Measurements from ENCODE around the gene ABLIM2.
"Not testable (repeated sequence)": the region's sequence is repeated elsewhere in the genome, so short reads cannot be mapped to it uniquely, and the experiment has no call there.

ABLIM2 gene

DNA sequence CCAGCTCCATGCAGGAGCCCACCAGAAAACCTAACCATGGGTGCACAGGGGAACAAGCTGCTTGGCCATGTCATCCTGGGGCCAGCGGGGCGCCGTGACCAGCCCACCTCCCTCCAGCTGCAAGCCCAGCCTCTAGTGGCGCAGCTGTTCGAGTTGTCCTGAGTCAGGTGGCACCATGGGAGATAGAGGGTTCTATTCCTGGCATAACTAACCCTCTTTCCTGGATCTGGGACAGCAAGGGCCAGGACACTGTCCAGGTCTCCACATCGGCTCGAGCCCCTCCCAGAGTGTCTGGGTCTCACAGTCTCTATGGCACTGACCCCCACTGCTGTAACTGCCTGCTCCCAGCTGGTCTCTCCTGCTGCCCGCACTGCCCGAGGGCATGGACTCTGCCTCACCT, 16.7 kb downstream of the ABLIM2 start:
- DNase-seq: no peak

DNA sequence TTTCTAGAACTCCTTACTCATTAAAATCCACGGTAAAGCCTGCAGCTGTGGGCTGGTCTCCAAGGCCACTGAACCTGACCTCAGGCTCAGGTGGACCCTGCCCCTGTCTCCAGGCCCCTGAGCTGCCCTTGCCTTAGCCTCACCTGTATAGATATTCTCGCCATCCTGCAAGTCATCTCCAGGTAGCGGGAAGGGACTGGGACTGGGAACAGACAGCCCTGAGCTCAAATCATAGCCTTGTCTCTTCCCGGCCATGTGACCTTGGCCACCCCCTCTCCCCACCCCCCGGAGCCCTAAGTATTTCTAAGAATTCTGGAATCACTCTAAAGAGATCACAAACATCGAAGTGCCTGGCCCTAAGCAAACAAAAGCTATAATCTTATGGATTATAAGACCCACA, 17.7 kb downstream of the ABLIM2 start:
- DNase-seq: no peak

DNA sequence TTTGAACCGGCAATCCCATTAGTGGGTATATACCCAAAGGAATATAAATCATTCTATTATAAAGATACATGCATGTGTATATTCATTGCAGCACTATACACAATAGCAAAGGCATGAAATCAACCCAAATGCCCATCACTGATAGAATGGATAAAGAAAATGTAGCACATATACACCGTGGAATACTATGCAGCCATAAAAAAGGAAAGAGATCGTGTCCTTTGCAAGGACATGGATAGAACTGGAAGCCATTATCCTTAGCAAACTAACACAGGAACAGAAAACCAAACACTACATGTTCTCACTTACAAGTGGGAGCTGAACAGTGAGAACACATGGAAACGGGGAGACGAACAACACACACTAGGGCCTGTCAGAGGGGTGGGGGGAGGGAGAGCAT, 18.9 kb downstream of the ABLIM2 start:
- DNase-seq: not testable (repeated sequence)

DNA sequence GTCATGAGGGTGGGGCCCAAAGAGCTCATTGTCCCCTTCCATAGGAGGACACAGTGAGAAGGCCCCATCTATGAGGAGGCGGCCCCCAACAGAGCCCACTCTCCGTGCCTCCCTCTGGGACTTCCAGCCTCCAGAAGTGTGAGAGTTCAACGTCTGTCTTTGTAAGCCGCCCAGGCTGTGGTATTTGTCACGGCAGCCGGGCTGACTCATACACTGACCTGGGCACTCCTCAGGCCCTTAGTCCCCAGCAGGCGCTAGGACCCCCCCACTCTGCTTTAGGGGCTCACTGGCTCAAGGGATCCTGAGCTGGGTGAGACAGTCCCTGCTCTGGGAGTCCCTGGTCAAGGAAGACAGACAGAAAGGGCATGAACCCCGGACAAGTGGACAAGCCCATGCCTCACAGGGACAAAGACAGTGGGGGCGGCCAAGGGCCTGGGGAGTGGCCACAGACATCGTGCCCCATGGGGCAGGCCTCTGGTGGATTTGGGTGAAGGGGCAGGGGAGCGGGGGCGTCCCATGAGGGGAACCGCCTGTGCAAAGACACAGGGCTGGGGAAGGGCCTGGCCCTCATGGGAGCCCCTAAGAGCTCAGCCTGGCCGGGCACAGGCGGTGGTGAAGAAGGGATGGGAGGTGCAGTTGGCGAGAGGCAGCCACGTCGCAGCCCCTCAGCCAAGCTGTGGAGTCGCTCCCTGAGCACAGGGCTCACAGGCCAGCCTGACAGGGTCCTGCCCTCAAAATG, 21.5 kb downstream of the ABLIM2 start:
- DNase-seq: no peak

DNA sequence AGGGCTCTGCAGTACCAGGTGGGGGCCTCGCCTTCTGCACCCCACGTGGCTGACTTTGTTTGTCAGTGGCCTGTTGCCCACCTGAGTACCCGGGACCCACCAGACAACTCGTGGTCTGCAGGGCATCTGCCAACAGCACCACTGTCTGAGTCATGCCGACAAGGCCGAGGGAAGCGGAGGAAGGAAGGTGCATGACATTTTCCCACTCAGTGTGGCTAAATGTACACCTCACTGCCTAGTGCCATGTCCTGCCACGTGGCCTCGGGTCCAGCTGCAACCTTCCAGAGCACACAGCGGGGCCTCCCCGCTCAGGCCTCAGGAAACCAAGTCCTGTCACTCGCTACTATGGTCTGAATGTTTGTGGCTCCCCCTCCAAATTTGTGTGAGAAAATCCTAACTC, 22.1 kb downstream of the ABLIM2 start:
- DNase-seq: no peak

DNA sequence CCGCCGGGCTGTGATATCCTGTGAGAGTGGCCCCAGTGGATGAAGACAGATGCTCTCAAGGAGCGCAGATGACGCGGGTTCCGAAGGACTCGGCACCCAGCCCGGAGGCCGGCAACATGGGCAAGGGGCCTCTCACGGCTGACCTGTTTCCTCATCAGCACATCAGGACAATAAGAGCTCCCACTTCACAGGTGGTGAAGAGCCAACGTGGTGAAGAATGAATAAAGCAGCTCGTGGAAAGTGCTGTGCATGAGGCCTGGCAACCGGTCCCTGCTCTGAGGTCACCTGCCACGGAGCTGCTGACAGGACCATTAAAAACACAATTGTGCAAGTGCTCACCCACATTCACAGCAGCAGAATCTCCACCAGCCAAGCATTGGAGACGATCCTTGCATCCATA, 22.9 kb downstream of the ABLIM2 start:
- DNase-seq: no peak

DNA sequence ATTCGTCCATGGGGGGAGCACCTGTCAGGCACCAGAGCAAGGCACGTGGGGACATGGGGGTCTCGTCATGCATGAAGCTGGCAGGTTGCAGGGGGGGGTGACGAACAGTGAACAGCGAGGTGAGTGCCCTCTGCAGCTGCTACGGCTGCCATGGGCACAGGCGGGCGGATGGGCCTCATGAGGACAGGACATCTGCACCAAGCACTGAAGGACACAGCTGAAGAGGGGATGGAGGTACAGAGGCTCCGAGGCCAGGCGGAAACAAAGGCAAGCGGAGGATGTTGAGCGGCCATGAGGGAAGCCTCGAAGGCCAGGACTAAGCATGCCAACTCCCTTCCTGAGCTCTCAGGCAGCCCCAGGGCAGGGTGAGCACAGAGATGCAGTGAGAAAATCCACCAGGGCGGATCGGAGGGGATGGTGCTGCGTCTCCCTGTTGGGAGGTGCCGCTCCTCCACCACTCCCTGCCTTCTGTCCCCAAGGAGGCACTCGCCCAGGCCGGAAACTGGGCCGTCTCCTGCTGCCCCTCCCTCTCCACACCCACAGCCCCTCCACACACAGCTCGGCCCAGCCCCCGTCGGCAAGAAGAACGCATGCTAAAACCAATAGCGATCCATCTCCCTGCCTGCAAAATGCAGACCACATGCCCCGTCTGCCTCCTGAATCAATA, 24.6 kb downstream of the ABLIM2 start:
- no peak for DNase-seq

DNA sequence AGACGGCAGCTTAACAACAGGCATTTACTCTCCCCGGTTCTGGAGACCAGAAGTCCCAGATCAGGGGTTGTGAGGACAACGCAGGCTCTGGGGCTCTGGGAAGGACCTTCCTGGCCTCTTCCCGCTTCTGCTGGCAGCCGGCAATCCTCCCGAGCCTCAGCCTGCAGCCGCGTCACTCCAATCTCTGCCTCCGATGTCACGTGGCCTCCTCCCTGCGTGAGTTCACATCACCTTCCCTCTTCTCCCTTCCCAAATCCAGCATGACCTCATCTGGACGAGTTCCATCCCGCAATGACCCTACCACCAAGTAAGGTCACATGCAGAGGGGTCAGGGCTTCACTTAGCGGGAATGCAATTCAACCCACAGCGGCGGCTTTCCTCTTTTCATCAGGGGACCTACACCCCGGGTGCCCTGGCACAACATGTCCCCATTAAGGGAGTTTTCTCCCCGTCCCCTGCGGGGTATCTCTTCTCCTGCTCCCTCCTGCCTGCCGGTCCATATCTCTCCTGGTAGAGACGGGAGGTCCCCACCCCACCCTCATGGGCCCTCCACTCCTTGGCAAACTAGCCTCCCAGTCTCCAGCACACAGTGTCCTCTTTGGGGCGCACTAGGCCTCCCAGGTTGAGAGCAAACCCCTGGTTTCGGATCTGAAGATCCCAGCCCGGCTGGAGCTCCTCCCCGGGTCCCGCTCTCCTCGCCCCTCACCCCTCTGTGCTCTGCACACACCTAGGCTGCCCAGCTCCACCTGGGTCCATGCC, 25.5 kb downstream of the ABLIM2 start:
- DNase-seq: no peak

DNA sequence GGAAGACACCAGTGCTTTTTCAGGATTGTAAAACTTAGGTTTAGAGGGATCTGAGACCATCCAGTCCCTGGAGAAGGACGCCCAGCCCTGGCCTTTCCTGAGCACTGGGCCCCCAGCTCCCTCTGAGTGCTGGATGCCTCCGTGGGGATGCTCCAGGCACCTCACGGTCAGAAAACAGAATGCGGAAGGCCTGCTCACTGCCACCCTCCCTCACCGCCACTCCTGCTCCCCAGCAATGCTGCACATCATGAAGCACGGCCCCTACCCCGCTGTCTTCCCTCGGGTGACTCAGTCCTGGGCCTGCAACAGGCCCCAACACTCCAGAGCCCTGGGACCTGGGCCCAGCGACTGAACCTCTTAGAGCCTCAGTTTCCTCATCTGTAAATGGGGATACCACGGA, 26.2 kb downstream of the ABLIM2 start:
- no peak for DNase-seq

DNA sequence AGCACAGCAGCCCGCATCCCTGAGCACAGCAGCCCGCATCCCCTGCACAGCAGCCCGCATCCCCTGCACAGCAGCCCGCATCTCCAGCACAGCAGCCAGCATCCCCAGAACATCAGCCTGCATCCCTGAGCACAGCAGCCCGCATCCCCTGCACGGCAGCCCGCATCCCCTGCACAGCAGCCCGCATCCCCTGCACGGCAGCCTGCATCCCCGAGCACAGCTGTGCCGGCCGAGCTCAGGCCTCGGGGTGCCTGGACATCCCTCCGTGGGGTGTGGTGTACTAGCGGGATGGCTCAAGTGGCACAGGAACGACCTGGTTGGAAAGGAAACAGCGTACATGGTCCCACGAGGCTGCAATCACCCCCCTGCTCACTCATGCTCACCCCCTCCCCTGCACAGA, 26.8 kb downstream of the ABLIM2 start:
- DNase-seq: no peak

DNA sequence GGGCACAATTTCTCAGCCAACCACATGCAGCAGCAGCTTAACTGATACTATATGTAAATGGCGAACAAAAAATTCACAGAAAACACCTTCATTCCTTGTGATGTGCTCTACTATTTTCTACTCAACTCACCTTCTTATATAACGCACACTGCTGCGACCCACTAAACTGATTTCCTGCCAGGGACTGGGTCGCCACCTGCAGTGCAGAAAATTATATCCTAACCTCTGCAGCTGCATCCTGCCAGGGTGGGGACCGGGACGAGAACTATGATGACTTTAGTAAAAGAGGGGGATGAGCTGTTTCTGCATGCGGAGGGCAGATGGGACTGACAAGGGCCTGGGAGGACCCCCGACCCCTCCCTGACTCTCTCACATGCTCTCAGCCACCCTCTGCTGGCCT, 27.4 kb downstream of the ABLIM2 start:
- DNase-seq: no peak

DNA sequence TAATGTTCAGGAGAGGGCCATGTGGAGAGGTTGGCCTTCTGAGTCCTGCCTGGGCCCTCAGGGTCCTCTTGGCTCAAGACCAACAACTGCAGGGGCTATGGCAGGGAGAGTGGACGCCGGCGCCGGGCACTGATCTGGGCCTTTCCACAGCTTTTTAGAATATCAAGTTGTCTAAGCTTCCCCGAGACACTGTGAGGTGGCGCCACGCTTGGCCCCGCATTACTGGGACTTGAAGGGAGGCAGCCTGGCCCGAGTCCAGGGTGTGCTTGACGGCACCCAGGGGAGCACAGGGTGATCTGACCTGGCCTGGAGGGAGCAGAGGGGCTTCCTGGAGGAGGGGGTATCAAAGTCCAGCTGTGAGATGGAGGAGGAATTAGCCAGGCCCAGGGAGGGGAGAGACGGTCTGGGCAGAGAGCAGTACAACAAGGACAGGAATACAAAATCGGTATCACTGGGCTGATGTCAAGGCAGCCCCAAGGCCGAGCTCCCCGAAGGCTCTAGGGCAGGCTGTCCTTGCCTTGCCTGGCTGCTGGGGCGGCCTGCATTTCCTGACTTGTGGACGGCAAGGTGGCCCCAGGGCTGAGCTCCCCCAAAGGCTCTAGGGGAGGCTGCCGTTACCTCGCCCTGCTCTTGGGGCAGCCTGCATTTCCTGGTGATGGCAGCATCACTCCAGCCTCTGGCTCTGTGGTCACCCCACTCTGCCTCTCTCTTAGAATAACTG, 28.1 kb downstream of the ABLIM2 start:
- no peak for DNase-seq

DNA sequence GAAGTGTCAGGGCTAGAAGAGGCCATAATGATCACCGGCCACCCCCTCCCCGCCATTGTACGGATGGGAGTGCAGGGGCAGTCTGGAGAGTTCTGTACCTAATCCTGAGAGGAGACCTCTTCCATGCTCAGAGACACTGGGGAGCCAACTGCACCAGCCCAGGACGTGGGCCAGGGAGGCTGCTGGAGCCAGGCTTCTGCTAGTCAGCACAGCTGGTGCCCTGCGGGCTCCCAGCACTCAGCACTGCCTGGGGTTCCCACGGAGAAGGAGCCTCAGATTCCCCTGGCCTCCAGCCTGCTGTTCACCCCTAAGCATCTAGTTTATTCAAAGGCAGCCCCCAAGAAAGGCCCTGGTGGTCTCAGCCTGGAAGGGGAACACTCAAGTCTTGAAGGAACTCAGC, 28.8 kb downstream of the ABLIM2 start:
- no peak for DNase-seq

DNA sequence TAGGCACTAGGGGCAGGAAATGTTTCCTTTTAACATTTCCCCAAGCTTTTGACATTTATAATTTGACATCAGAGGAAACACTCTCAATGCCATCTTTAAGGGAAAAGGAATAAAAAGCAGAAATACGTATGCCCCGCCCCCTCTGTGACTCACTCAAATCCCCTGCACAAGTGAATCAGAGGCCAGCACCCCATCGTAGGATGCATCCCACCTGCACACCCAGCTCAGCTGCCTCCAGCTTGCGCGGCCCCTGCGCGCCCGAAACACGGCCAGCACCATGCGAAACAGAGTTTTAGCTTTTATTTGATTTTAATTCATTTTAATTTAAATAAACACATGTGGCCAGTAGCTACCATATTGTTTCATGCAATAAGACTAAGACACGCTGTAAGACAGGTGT, 29.5 kb downstream of the ABLIM2 start:
- no peak for DNase-seq

DNA sequence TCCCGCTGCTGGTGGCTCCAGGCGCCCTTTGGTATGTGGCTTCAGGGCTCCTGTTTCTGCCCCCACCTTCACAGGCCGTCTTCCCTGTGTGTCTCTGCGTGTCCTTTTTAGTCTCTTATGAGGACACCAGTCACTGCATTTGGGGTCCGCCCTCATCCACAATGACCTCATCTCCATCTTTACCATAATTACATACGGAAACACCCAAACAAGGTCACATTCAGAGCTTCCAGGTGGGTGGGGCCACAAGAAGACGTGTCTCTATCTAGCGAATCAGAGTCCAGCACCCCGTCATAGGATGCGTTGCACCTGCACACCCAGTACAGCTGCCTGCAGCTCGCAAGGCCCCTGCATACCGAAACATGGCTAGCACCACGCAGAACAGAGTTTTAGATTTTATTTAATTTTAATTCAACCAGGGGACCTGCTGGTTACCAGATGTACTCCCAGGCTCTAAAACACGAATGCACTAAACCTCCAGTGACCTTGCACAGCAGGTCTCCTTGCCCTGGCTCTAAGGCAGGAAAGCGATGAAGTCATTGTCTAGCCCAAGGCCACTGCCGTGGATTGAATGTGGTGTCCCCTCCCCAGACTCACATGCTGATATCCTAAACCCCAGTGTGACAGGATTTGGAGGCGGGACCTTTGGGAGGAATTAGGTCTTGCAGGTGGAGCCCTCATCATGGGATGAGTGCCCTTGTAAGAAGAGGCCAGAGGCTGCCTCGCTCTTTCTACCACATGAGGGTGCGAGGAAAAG, 30.3 kb downstream of the ABLIM2 start:
- DNase-seq: no peak

DNA sequence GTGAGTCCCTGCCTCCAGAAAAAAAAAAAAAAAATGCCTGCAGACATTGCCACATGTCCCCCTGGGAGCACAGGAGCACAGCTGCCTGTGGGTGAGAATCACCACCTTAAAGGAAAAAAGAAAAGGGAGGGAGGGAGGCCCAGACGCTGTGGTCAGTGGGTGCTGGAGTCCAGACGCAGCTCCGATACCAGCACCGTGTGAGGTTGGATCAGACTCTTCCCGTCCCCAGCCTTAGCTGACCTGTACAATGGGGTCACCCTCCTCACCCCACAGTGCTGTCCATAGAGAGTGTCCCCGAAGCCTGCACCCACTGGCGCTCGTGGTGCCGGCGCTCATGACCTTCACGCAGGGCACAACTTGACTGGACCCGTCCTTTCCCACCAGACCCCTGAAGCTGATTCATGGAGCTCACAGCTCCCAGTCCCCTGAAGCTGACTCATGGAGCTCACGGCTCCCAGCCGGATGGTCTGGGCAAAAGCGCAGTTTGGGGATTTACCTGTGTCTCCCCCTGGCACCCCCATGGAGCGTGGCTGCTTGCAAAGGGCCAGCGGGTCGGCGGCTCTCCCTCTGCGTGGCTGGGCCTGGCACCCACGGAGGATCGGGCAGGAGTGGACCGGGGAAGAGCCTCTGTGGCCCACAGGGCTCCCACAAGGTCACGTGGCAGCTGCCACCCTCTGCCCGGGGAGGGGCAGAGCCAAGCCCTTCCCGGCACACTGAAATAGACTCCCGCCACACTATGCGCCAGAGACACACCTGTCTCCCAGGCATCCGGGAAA, 31.4 kb downstream of the ABLIM2 start:
- no peak for DNase-seq

DNA sequence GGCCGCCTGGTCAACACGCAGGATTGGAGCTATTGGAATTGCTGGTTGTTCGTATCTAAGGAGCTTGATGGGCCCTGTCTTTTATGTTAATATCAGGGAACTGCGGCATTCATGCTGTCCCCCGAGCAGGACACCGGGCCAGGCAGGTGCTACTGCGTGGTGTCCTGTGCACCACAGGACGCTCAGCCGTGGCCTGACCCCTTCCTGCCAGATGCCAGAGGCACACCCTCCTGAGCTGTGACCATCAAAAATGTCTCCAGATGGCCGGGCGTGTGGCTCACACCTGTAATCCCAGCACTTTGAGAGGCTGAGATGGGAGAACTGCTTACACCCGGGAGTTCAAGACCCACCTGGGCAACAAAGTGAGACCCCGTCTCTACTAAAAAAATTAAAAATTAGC, 32.1 kb downstream of the ABLIM2 start:
- DNase-seq: no peak

DNA sequence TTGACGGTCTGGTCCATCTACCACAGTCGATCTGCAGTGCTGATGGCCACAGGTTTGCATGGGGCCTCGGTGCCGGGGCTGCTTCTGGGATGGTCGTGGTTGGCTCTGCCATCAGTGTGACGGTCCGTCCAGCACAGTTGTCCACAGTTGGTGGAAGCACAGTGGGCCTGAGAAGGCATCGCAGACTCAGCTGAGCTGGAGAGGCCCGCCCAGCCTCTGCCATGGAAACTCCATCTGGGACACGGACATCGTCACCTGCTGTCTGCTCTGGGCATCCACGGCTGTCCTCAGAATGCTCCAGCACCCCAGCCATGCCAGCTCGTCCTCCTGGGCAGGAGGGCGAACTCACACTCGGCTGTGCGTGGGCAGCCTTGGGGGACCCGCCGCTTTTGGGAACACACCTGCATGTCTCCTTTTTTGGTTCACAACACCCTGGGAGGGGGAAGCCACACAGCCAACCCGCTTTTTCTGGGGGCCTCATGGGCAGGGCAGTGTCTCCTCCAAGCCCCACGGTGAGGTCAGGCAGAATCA, 33.0 kb downstream of the ABLIM2 start:
- DNase-seq: no peak

DNA sequence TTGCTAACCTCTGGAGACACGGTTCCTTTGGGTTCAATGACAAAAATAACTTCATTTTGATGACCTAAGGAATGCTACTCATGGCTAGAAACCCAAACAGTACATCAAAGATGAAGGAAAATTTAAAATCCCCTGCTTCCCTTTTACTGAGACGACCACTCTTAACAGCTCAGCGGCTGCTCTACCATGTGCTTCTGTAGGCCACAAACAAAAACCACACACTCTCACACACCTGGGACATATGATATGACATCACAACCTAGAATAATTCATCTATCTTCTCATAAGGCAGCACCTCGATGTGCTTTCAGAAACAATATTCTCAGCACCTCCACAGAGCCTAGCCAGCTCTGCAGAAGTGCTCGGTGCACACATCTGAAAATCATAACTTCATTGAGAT, 34.7 kb downstream of the ABLIM2 start:
- no peak for DNase-seq

DNA sequence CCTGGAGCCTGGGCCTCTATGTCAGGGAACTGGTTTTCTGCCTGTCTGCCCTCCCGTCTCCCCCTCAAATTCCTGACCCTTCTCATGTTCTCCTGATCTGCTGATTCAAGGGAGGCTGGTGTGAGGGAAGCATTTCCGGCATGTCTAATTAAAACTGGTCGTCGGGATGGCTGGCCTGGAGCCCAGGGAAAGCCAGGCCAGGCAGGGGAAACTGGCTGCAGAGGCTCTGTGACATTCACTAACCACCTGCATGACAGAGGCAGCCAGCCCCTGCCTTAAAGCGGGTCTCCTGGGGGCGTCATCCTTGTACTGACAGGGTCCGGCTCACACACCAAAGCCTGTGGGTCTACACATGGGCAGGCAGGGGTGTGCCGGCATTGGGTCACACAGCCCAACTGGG, 35.2 kb downstream of the ABLIM2 start:
- peak; percentile 56 for DNase-seq

DNA sequence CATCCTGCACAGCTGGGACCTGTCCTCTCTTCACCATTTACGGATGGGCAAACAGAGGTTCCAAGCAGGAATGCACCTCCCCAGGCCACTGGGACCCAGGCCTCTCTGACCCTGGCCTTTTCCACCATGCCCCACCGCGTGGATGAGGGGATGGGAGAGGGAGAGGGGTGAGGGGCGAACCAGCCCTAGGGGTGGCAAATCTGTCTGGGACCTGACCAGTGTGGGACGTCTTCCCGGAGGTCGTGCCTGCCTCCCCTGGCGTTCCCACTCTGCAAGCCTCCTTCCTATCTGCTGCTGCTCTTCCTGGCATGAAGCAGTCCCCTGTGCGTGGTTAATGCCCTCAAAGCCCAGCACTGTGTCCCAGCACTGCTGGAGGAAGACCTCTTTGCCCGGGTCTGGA, 35.9 kb downstream of the ABLIM2 start:
- no peak for DNase-seq
